Testis (tissue), 3 donors: Measurements from ENCODE around the gene C21orf58. TPM values are rescaled to one million over a fixed set of nuclear protein-coding genes. Genes with fewer than 3 reads are reported as not detected.
A peak's percentile ranks its signal among the peaks of the same experiment; 100 is the strongest.

Experiments used
- DNase-seq: peaks from one replicate; pipeline ENCODE4 v3.0.0-alpha.2; 2019
- H3K27ac ChIP-seq, 2 donors: fragments of 200-600 bp; sonication (generic); one replicate each; pipeline ENCODE4 v1.5.1; 2019
- H3K27me3 ChIP-seq: fragments of 200-600 bp; sonication (generic); one replicate; pipeline ENCODE4 v1.5.1; 2019
- H3K36me3 ChIP-seq: fragments of 200-600 bp; sonication (generic); one replicate; pipeline ENCODE4 v1.5.1; 2017; ENCODE audit warnings: low read depth; ENCODE audit errors: missing control alignments
- H3K4me1 ChIP-seq: fragments of 200-600 bp; sonication (generic); one replicate; pipeline ENCODE4 v1.5.1; 2019
- H3K4me3 ChIP-seq, 2 donors: fragments of 200-600 bp; sonication (generic); one replicate each; pipeline ENCODE4 v1.5.1; 2017 to 2019
- H3K9me3 ChIP-seq: fragments of 200-600 bp; sonication (generic); one replicate; pipeline ENCODE4 v1.5.1; 2017
- CTCF ChIP-seq, 3 experiments: fragments of 450-650 bp in 2 of 3; fragments of 200-600 bp in 1 of 3; sonication (generic) in 1 of 3; IDR thresholded peaks; one replicate each; pipeline ENCODE4 v1.5.1; 2016 to 2019; ENCODE audit warnings: antibody characterized with exemption in 3 of 3, mild to moderate bottlenecking in 2 of 3, moderate library complexity in 1 of 3
- POLR2A ChIP-seq: fragments of 450-650 bp; IDR thresholded peaks from one replicate; pipeline ENCODE4 v1.6.1; 2017; ENCODE audit warnings: antibody characterized with exemption, mild to moderate bottlenecking, moderate library complexity
- WGBS, 2 donors: methylation state at CpG; one replicate each; pipeline ENCODE4 v1.1.5; 2018; 5-methylcytosine and 5-hydroxymethylcytosine counted together
- intact Hi-C: fragments of 100-400 bp; cut with DNase I; formaldehyde crosslinking; loops from one replicate; pipeline ENCODE4 v1.15.1; 2023; ENCODE audit warnings: low total_unique reads
- polyA plus RNA-seq: library from polyadenylated mRNA; stranded (reverse); fragments of 350-450 nt; fragmentation: Illumina TruSeq; extraction: RNeasy Lipid Tissue Mini Kit (QIAGEN cat#74804); gene quantifications from one replicate; pipeline ENCODE4 v1.2.3, GENCODE V29; 2014; ENCODE audit warnings: low read depth, low replicate concordance; ENCODE audit not compliant: insufficient read depth
- total RNA-seq, 2 donors: library from RNA; depleted of rRNA; stranded (reverse); fragments of >200 nt; gene quantifications; one replicate each; pipeline ENCODE4 v1.2.3, GENCODE V29; 2016

The C21orf58 gene
- total and polyA plus RNA-seq, 3 donors from 2014 or later = 13.6 to 21.6 (median 13.7) TPM

DNA sequence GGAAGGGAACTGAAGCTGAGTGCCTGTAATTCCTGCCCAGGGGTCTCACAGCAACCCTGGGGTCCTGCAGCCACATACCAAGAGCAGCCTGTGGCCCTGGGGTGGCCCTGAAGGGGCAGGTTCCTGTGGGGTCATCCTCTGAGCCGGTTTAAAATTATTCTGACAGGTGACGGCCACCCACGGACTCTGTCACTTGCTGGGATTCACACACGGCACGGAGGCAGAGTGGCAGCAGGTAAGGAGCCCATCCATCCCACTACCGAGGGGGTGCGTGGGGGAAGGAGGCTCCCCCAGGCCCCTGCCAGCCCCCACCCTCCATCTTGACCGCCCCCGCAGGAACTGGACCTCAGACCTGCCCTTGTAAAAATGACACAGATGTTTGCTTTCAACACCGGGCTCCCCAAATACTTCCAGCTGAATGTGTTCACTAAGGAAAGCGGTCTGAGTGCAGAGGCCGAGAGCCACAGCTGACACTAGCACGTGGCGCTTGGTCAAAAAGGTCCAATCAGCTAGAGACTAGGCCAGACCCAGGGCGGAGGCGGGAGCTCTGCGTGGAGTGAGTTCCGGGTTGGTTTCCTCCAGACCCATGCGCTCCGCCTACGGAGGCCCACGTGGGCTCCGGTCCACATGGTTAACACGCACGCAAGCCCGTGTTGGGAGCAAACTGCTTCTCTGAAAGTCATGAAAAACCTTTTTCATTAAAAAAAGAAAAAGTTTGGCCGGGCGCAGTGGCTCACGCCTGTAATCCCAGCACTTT is 27.5 kb downstream of the C21orf58 start:
- Histone ChIP-seq H3K36me3 (no peaks in the 10 kb centered on the region), H3K27me3 (no peaks in the 10 kb centered on the region), H3K4me3 (peak overlapping the region in 1 of 2 donors; percentile 40), H3K4me1 (peaks cover 11% of the 10 kb centered on the region), H3K27ac (peak overlapping the region in 1 of 2 donors; percentile 61), H3K9me3 (no peaks in the 10 kb centered on the region)
- intact Hi-C loops = no loop called here
- TF ChIP-seq POLR2A (no peak), CTCF (IDR thresholded peaks at IDR 0.05) (no peak)
- DNase-seq = peak; percentile 88
- WGBS, 2 donors = 33 to 37% methylated on average over 11 to 29 of the region's 29 CpGs

- no peak overlapping the region for H3K4me3 ChIP-seq
- TF ChIP-seq POLR2A (no peak), CTCF (IDR thresholded peaks at IDR 0.05) (no peak)
- no peak for DNase-seq
Measured at GRCh38 chr21:46295177-46295770, 28.4 kb downstream of the C21orf58 start.

DNA sequence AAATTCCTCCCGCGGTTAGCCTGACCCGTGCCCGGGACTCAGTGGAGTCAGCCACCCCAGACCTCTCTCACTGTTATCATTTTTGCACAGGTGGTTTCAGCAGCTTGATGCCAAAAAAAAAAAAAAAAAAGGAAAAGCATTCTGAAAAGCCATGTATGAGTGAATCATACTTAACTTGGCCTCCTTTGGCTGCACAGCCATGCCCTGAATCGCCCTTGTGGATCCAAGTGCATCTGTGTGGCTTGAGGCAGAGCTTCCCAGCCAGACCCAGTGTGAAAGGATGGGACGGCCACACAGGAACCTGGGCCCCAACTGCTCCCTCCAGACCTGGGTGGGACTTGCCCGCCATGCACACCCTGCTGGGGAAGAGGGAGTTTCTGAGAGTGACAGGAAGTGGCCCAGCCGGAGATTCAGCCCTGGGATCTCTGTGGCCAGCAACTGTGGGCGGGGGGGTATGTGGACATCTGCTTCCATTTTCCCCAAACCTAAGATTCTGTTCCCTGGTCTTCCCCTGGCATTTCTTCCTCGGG is 29.0 kb downstream of the C21orf58 start:
- Histone ChIP-seq H3K4me1 (peaks cover 11% of the 10 kb centered on the region), H3K9me3 (no peaks in the 10 kb centered on the region), H3K4me3 (no peak overlapping the region), H3K36me3 (no peaks in the 10 kb centered on the region), H3K27me3 (no peaks in the 10 kb centered on the region), H3K27ac (no peak overlapping the region)
- intact Hi-C loops = no loop called here
- no peak for DNase-seq
- TF ChIP-seq CTCF (IDR thresholded peaks at IDR 0.05) (no peak), POLR2A (no peak)
- WGBS, 2 donors = 53 to 67% methylated on average over 6 to 10 of the region's 10 CpGs

More at GRCh38 chr21:46295177-46295770, 28.4 kb downstream of the C21orf58 start:
- Histone ChIP-seq H3K27ac (no peak overlapping the region), H3K9me3 (no peaks in the 10 kb centered on the region), H3K36me3 (no peaks in the 10 kb centered on the region), H3K27me3 (no peaks in the 10 kb centered on the region), H3K4me1 (peaks cover 11% of the 10 kb centered on the region)
- WGBS, 2 donors = 29 to 59% methylated on average over 8 to 9 of the region's 9 CpGs
- intact Hi-C loops = no loop called here

DNA sequence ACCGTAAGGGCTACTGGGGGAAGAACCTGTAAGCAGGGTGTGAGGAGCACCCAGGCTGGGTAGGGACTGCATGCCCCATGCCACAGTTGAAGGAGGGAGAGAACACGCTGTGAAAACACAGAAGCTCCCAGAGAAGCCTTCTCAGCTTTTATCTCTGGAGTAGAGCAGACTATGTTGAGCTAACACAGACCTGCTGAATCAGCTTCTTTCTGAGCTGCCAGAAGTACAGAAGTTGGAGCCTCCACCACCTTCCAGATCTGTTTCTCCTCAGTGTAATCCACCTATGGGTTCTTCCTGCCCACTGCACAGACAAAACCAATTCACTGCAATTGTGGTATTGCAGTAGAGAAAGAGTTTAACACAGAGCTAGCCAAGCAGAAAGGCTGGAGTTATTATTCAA is 32.1 kb downstream of the C21orf58 start:
- 92 to 100% methylated on average over 2 of the region's 2 CpGs for WGBS, 2 donors
- intact Hi-C loops = no loop called here
- Histone ChIP-seq H3K4me1 (no peaks in the 10 kb centered on the region), H3K36me3 (no peaks in the 10 kb centered on the region), H3K27ac (no peak overlapping the region), H3K4me3 (no peak overlapping the region), H3K9me3 (no peaks in the 10 kb centered on the region), H3K27me3 (no peaks in the 10 kb centered on the region)
- no peak for DNase-seq
- TF ChIP-seq POLR2A = no peak
- no peak for TF ChIP-seq CTCF (IDR thresholded peaks at IDR 0.05)
